ENCODE measurements around the gene HNRNPUL2. TPM values are rescaled to one million over a fixed set of nuclear protein-coding genes. Genes with fewer than 3 reads are reported as not detected.

HNRNPUL2 gene
- total and polyA plus RNA-seq, 2 donors (not counting 3 experiments of a cell fraction or from before 2014, with no cell fraction given), result 18.3 to 56.2 TPM

DNA sequence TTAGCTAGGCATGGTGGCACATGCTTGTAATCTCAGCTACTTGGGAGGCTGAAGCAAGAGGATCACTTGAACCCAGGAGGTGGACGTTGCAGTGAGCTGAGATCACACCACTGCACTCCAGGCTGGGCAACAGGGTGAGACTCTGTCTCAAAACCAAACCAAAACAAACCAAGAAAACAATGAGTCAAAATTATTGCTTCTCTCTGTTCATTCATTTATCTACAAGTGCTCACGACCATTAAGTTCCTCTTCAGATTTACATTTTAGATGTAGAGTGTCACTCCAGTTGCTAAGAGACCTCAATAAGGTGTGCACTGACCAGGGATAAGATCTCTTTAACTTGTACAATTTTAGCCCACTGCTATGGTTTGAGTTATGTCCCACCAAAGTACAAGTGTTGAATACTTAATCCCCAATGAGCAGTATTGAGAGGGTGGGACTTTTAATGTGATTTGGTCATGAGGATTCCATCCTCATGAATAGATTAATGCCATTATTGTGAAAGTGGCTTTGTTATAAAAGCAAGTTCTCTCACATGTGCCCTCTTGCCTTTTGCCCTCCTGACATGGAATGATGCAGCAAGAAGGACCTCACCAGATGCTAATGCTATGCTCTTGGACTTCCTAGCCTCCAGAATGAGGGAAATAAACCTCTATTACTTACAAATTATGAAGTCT, 7.8 kb downstream of the HNRNPUL2 start:
- intact Hi-C loops (cut with micrococcal nuclease) (no loop called here), dilution Hi-C loops (cut with MboI; ENCODE audit: extremely low pct_ligation_motif_present, low sequenced_read_pairs) (no loop called here)
- Histone ChIP-seq H3K27ac (ENCODE audit: insufficient read depth, low read depth, low read length) (no peak overlapping the region), H3K79me2 (ENCODE audit: control insufficient read depth, insufficient read depth, low read length) (peaks cover 64% of the 10 kb centered on the region), H3K9ac (replicated peaks; ENCODE audit: extremely low read depth, insufficient read depth, low read length) (no peak overlapping the region), H3K36me3 (ENCODE audit: control insufficient read depth in 2 of 2, extremely low read depth in 1 of 2, insufficient read depth in 2 of 2, low read length in 2 of 2) (peaks cover 46 to 64% of the 10 kb centered on the region in 2 experiments), H3K9me3 (replicated peaks; ENCODE audit: control insufficient read depth, insufficient read depth, low read length) (no peaks in the 10 kb centered on the region), H3K27me3 (ENCODE audit: control insufficient read depth in 2 of 2, insufficient read depth in 2 of 2, low read length in 2 of 2) (no peaks in the 10 kb centered on the region), H3K9me1 (replicated peaks; ENCODE audit: control insufficient read depth, extremely low read depth, insufficient read depth, low read length) (no peaks in the 10 kb centered on the region), H2AFZ (ENCODE audit: low read depth, low read length) (no peak overlapping the region), H3K4me3 (replicated peaks in 1 of 3; ENCODE audit: insufficient read depth in 1 of 3, low read depth in 1 of 3, low read length in 3 of 3) (no peak overlapping the region), H4K20me1 (replicated peaks; ENCODE audit: control insufficient read depth, extremely low read depth, insufficient read depth, low read length) (no peaks in the 10 kb centered on the region), H3K4me1 (ENCODE audit: control insufficient read depth, extremely low read depth, insufficient read depth, low read length) (peaks cover 5% of the 10 kb centered on the region), H3K4me2 (ENCODE audit: insufficient read depth, low read length) (no peak overlapping the region)
- TF ChIP-seq FOS (IDR thresholded peaks at IDR 0.05; ENCODE audit: borderline replicate concordance, insufficient read depth, low read length) (no peak), MYC (IDR thresholded peaks at IDR 0.05; ENCODE audit: low read depth, low read length) (no peak)
- TF ChIP-seq, protein P1, sequence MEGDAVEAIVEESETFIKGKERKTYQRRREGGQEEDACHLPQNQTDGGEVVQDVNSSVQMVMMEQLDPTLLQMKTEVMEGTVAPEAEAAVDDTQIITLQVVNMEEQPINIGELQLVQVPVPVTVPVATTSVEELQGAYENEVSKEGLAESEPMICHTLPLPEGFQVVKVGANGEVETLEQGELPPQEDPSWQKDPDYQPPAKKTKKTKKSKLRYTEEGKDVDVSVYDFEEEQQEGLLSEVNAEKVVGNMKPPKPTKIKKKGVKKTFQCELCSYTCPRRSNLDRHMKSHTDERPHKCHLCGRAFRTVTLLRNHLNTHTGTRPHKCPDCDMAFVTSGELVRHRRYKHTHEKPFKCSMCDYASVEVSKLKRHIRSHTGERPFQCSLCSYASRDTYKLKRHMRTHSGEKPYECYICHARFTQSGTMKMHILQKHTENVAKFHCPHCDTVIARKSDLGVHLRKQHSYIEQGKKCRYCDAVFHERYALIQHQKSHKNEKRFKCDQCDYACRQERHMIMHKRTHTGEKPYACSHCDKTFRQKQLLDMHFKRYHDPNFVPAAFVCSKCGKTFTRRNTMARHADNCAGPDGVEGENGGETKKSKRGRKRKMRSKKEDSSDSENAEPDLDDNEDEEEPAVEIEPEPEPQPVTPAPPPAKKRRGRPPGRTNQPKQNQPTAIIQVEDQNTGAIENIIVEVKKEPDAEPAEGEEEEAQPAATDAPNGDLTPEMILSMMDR (IDR thresholded peaks at IDR 0.05; ENCODE audit: extremely low read depth in 1 of 2, insufficient read depth in 1 of 2, low read depth in 1 of 2, low read length in 2 of 2), result no peak
- ChIA-PET POLR2A (no interaction called here), CTCF (no interaction called here)
- DNase-seq (ENCODE audit: low read depth, low spot score) (no peak), FAIRE-seq (no peak)
- no TSS peak for BruUV-seq (replicated peaks)

DNA sequence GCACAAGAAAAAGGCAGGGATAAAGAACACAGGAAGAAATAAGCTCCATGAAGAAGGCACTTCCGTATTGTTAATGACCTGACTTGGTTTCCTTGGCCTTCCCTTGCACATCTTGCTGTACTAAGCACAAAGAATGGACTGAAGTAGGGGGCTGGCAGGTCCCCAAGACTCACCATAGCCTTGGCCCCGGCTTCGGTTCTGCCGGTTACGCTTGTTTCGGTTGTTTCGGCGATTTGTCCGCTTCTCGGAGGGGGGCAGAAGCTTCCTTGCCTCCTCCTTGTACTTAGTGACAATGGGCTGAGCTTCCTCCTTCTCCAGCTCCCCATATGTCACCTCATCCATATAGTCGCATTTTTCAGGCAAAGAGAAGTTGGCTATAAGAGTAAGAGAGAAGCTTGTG, 10.4 kb downstream of the HNRNPUL2 start:
- no peaks in the 10 kb centered on the region for H4K20me1 ChIP-seq (replicated peaks; ENCODE audit: control insufficient read depth, extremely low read depth, insufficient read depth, low read length)
- BruUV-seq (replicated peaks), result no TSS peak
- H3K4me1 ChIP-seq (ENCODE audit: control insufficient read depth, extremely low read depth, insufficient read depth, low read length), result no peaks in the 10 kb centered on the region
- intact Hi-C loops (cut with micrococcal nuclease), result no loop called here
- H2AFZ ChIP-seq (ENCODE audit: low read depth, low read length), result no peak overlapping the region
- FAIRE-seq (no peak), DNase-seq (ENCODE audit: low read depth, low spot score) (no peak)
- no peaks in the 10 kb centered on the region for H3K27me3 ChIP-seq (ENCODE audit: control insufficient read depth in 2 of 2, insufficient read depth in 2 of 2, low read length in 2 of 2)
- H3K79me2 ChIP-seq (ENCODE audit: control insufficient read depth, insufficient read depth, low read length), result peaks cover 40% of the 10 kb centered on the region
- dilution Hi-C loops (cut with MboI; ENCODE audit: extremely low pct_ligation_motif_present, low sequenced_read_pairs), result no loop called here
- no peak overlapping the region for H3K4me3 ChIP-seq (replicated peaks in 1 of 3; ENCODE audit: insufficient read depth in 1 of 3, low read depth in 1 of 3, low read length in 3 of 3)
- TF ChIP-seq, protein P2, sequence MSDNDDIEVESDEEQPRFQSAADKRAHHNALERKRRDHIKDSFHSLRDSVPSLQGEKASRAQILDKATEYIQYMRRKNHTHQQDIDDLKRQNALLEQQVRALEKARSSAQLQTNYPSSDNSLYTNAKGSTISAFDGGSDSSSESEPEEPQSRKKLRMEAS (IDR thresholded peaks at IDR 0.05; ENCODE audit: insufficient read depth, insufficient read length), result no peak
- TF ChIP-seq EZH2 (IDR thresholded peaks at IDR 0.05; ENCODE audit: borderline replicate concordance, low read depth, low read length, severe bottlenecking), result no peak
- TF ChIP-seq POLR2A (IDR thresholded peaks at IDR 0.05; ENCODE audit: low read depth, low read length), result no peak
- TF ChIP-seq POLR2AphosphoS5 (IDR thresholded peaks at IDR 0.05; ENCODE audit: insufficient read depth, low read depth, low read length), result no peak
- no peak for TF ChIP-seq FOS (IDR thresholded peaks at IDR 0.05; ENCODE audit: borderline replicate concordance, insufficient read depth, low read length)
- TF ChIP-seq GATA2 (IDR thresholded peaks at IDR 0.05; ENCODE audit: insufficient read depth, insufficient read length, low read depth, low read length), result no peak
- ChIA-PET CTCF (no interaction called here), POLR2A (no interaction called here)
- no peaks in the 10 kb centered on the region for H3K9me3 ChIP-seq (replicated peaks; ENCODE audit: control insufficient read depth, insufficient read depth, low read length)
- no peak overlapping the region for H3K27ac ChIP-seq (ENCODE audit: insufficient read depth, low read depth, low read length)
- H3K9me1 ChIP-seq (replicated peaks; ENCODE audit: control insufficient read depth, extremely low read depth, insufficient read depth, low read length), result no peaks in the 10 kb centered on the region
- H3K36me3 ChIP-seq (ENCODE audit: control insufficient read depth in 2 of 2, extremely low read depth in 1 of 2, insufficient read depth in 2 of 2, low read length in 2 of 2), result peaks cover 47 to 50% of the 10 kb centered on the region in 2 experiments
- no peak overlapping the region for H3K9ac ChIP-seq (replicated peaks; ENCODE audit: extremely low read depth, insufficient read depth, low read length)
- no peak overlapping the region for H3K4me2 ChIP-seq (ENCODE audit: insufficient read depth, low read length)
